Astrocyte of the cerebellum (primary cell): Measurements from ENCODE around the gene PRR35.

ENCODE experiments used
- DNase-seq: peaks from one replicate; pipeline ENCODE4 v3.0.0-alpha.2; 2011; ENCODE audit warnings: low read depth
- H3K4me3 ChIP-seq: 2 replicates; pipeline ENCODE4 v1.5.1; 2011; ENCODE audit warnings: mild to moderate bottlenecking, low read depth, low read length, moderate library complexity
- in situ Hi-C: cut with HindIII; loops from 2 replicates; pipeline ENCODE4 v1.10.0; 2017; ENCODE audit warnings: low sequenced_read_pairs
- TF ChIP-seq, protein P1 (sequence below): IDR thresholded peaks from 2 replicates; pipeline ENCODE4 v1.5.1; 2012; ENCODE audit warnings: low read length, low read depth, moderate library complexity, mild to moderate bottlenecking; ENCODE audit errors: missing control alignments

Gene PRR35

DNA sequence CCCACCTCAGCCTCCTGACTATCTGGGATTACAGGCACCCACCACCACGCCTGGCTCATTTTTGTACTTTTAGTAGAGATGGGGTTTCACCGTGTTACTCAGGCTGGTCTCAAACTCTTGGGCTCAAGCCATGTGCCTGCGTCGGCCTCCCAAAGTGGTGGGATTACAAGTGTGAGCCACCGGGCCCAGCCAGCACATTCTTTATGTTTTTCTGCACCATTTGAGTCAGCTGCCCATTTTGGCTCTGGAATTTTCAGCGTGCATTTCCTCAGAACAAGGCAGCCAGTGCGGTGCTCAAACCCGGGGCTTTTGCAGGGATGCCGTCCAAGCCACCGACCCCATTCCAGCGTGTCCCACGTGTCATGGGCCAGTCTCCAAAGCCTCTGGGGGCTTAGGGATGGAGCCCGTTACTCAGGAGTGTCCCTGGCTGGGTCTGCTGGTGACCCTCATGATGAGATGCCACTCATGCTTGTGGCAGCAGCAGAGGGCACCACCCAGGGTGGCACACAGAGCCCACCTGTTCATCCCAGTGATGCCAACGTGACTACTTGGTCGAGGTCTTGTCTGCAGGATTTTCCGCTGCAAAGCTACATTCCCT is 26.0 kb downstream of the PRR35 start:
- peak; percentile 54 for DNase-seq
- in situ Hi-C loops: no loop called here
- TF ChIP-seq, protein P1, sequence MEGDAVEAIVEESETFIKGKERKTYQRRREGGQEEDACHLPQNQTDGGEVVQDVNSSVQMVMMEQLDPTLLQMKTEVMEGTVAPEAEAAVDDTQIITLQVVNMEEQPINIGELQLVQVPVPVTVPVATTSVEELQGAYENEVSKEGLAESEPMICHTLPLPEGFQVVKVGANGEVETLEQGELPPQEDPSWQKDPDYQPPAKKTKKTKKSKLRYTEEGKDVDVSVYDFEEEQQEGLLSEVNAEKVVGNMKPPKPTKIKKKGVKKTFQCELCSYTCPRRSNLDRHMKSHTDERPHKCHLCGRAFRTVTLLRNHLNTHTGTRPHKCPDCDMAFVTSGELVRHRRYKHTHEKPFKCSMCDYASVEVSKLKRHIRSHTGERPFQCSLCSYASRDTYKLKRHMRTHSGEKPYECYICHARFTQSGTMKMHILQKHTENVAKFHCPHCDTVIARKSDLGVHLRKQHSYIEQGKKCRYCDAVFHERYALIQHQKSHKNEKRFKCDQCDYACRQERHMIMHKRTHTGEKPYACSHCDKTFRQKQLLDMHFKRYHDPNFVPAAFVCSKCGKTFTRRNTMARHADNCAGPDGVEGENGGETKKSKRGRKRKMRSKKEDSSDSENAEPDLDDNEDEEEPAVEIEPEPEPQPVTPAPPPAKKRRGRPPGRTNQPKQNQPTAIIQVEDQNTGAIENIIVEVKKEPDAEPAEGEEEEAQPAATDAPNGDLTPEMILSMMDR: no peak
- H3K4me3 ChIP-seq: no peak overlapping the region

DNA sequence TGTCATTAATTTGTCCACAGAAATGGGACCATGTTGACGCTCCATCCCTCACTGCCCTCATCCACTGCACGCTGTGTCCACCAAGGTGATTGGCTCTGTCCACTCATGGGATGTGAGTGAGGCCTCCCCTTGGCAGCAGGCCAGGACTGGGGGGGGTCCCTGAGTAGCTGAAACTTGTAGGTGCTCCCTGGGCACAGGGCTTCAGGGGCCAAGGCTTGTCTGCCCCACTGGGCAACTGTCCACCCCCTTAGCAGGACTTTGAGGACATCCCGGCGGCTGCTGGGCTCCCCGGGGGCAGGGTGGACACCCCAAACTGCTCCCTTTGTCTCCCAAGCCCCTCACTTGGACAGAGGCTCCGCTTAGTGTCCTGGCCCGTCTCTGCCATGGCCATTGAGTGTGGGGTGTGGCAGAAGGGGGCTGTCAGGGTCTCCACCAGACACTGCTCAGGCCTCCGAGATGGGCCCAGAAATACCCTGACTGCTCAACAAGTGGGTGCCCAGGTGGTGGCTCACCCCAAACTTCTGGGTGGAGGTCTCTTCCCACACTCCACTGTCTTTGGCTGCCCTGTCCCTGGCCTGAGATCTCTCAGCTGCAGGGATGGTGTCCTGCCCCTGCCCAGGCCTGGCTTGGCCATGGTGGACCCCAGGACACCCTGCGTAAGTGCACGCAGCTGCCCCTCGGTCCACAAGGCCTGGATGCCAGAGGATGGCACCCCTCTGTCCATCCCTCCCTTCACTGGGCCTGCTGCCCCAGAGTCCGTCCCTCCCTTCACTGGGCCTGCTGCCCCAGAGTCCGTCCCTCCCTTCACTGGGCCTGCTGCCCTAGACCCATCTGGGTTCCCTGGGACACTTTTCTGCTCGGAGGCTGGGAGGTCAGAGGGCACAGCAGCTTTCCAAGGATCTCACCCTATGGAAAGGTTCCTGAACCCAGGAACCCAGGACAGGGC is 26.7 kb downstream of the PRR35 start:
- DNase-seq: no peak
- TF ChIP-seq, protein P1: no peak
- H3K4me3 ChIP-seq: no peak overlapping the region
- in situ Hi-C loops: no loop called here

GRCh38 chr16:588639-588888 is 28.4 kb downstream of the PRR35 start:
- in situ Hi-C loops: no loop called here
- no peak for DNase-seq
- peak overlapping the region; percentile 80 for H3K4me3 ChIP-seq
- TF ChIP-seq, protein P1: no peak

DNA sequence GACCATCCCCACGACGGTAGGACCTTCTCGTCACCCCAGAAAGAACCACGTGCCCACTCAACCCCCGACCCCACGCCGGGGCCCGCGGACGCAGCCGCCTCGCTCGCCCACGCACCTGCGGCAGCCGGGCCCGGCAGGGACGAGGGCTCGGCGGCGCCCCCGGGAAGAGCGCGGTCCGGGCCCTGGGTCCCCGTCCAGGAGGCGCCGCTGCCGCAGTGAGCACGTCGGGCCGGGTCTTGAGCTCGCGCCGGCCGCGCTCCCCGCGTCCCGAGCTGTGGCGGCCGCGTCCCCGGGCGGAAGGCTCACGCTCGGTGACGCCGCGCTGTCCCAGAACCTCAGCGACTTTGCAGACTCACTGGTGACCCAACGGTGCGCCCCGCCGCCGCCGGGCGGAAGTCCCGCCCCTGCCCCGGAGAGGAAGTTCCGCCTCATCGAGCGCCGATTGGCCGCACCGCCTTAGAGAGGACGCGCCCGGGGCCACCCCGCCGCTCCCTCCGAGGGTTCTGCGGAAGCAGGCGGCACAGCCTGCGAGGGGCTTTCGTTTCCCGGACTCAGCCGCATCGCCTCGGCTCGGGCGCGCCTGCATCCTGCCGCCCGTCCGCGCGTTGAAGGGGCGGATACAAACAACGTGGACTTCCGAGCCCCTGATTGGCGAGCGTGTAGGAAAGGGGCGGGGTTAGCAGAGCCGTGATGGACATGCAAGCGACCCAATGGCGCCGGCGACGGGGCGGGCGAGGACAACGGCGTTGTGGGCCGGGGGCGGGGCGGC is 28.9 kb downstream of the PRR35 start:
- DNase-seq: peak; percentile 89
- TF ChIP-seq, protein P1: no peak
- peak overlapping the region; percentile 80 for H3K4me3 ChIP-seq
- in situ Hi-C loops: no loop called here

DNA sequence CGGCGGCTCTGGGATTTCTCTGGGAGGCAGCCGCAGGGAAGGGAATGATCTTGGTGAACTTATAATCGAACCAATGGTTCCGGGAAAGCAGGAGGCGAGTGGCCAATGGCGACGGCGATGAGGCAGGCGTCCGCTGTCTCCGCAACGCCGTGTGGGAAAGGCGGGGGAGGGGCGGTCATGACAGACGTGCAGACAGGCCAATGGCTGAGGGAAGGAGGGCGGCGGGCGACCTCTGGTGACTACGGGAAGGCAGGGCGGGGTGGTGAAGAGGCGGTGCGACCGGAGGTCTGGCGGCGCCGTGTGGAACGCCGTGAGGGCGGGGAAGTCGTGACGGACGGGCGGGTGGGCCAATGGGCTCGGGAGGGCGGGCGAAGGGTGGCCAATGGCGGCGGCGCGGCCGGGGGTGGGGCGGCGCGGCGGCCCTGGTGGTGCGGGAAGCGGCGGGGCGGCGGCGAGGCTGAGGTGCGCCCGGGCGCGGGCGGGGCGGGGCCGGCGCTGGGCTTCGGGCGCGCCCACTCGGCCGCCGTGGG is 29.5 kb downstream of the PRR35 start, which contains the start of gene RAB40C:
TSS of gene RAB40C (plus strand) at position 409 of the 530 bp plus-strand sequence. CDS start 226 bp downstream, outside the sequence.
- TF ChIP-seq, protein P1: no peak

GRCh38 chr16:590188-590814 is 30.1 kb downstream of the PRR35 start:
- TF ChIP-seq, protein P1: no peak
- DNase-seq: no peak
- in situ Hi-C loops: no loop called here
- peak overlapping the region; percentile 82 for H3K4me3 ChIP-seq

More for the DNA sequence above, 29.5 kb downstream of the PRR35 start, which contains the start of gene RAB40C:
- DNase-seq: peak; percentile 94
- H3K4me3 ChIP-seq: peak within 1 kb of the TSS; percentile 82
- in situ Hi-C loops: no loop called here
